ENCODE data around the gene SENP1.

SENP1 gene

DNA sequence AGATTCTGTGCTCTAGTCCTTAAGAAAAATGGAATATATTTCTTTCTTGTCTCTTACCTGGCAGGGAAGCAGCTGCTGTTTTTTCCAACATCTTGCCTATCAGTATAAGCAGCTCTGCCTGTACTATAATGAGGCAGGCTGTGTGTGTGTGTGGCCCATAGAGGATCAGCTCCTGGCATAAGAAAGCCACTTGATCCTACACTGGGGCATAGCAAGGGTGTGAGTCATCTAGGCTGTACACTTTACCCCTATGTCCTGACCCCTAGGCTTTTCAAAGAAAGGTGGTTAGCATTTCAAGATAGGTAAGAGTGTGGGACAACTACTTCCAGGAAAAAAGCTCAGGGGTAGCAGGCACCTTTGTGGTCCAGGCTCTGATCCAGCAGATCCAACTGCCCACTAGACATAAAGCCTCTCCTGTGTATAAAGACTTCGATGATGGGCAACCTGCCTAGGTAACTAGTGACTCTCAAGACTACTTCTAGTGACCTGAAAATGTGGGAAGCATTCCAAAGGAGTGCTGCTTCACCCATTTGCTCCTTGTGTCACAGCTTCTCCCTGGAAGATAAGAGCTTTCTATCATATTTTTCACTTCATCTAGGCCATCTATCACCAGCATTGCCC, 4.9 kb upstream of the SENP1 start:
- H3K27me3 ChIP-seq (ENCODE audit: insufficient read depth, low read depth), result no peaks in the 10 kb centered on the region
- no peak overlapping the region for H3K9ac ChIP-seq
- H3K79me2 ChIP-seq (ENCODE audit: insufficient read depth, low read depth), result no peaks in the 10 kb centered on the region; the same call in 1 of the 2 replicates
- H4K20me1 ChIP-seq (ENCODE audit: insufficient read depth), result no peaks in the 10 kb centered on the region
- no peak overlapping the region for H3K4me2 ChIP-seq
- TF ChIP-seq, protein P1, sequence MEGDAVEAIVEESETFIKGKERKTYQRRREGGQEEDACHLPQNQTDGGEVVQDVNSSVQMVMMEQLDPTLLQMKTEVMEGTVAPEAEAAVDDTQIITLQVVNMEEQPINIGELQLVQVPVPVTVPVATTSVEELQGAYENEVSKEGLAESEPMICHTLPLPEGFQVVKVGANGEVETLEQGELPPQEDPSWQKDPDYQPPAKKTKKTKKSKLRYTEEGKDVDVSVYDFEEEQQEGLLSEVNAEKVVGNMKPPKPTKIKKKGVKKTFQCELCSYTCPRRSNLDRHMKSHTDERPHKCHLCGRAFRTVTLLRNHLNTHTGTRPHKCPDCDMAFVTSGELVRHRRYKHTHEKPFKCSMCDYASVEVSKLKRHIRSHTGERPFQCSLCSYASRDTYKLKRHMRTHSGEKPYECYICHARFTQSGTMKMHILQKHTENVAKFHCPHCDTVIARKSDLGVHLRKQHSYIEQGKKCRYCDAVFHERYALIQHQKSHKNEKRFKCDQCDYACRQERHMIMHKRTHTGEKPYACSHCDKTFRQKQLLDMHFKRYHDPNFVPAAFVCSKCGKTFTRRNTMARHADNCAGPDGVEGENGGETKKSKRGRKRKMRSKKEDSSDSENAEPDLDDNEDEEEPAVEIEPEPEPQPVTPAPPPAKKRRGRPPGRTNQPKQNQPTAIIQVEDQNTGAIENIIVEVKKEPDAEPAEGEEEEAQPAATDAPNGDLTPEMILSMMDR (conservative IDR thresholded peaks at IDR 0.05; ENCODE audit: low read depth, low read length), result no peak
- no peaks in the 10 kb centered on the region for H3K36me3 ChIP-seq (ENCODE audit: insufficient read depth)
- no peak overlapping the region for H2AFZ ChIP-seq (ENCODE audit: low read depth)
- peaks cover 18% of the 10 kb centered on the region for H3K4me1 ChIP-seq (ENCODE audit: low read depth, poor library complexity, severe bottlenecking)
- H3K27ac ChIP-seq, result no peak overlapping the region
- no peak overlapping the region for H3K4me3 ChIP-seq (IDR thresholded peaks at IDR 0.05; ENCODE audit: insufficient read depth, low read depth, low read length)

DNA sequence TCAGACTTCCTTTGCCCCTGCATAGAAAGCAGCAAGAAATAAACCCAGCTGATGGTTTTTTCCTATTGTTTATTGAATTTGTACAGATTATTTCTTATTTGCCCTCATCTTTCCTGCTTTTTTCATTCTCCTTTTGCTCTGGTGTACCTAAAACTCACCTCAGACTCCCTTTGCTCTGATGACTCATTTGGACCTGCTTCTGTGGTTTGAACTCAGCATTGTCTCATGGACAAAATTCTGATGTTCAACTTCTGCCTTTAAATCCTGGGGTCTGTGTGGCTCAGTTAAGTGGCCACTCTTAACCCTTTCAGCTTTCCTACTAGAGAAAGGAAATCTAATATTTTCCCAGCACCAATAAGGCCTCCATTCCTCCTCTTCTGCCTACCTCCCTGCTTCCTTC, 3.5 kb upstream of the SENP1 start:
- H3K36me3 ChIP-seq (ENCODE audit: insufficient read depth), result no peaks in the 10 kb centered on the region
- H3K79me2 ChIP-seq (ENCODE audit: insufficient read depth, low read depth), result peaks cover 8% of the 10 kb centered on the region
- peaks cover 22% of the 10 kb centered on the region for H3K4me1 ChIP-seq (ENCODE audit: low read depth, poor library complexity, severe bottlenecking)
- TF ChIP-seq, protein P1 (conservative IDR thresholded peaks at IDR 0.05; ENCODE audit: low read depth, low read length), result no peak
- no peaks in the 10 kb centered on the region for H3K27me3 ChIP-seq (ENCODE audit: insufficient read depth, low read depth)
- H3K4me2 ChIP-seq, result no peak overlapping the region
- H3K27ac ChIP-seq, result no peak overlapping the region
- no peaks in the 10 kb centered on the region for H4K20me1 ChIP-seq (ENCODE audit: insufficient read depth)
- H3K9ac ChIP-seq, result no peak overlapping the region
- no peak overlapping the region for H3K4me3 ChIP-seq (IDR thresholded peaks at IDR 0.05; ENCODE audit: insufficient read depth, low read depth, low read length)
- no peak overlapping the region for H2AFZ ChIP-seq (ENCODE audit: low read depth)

DNA sequence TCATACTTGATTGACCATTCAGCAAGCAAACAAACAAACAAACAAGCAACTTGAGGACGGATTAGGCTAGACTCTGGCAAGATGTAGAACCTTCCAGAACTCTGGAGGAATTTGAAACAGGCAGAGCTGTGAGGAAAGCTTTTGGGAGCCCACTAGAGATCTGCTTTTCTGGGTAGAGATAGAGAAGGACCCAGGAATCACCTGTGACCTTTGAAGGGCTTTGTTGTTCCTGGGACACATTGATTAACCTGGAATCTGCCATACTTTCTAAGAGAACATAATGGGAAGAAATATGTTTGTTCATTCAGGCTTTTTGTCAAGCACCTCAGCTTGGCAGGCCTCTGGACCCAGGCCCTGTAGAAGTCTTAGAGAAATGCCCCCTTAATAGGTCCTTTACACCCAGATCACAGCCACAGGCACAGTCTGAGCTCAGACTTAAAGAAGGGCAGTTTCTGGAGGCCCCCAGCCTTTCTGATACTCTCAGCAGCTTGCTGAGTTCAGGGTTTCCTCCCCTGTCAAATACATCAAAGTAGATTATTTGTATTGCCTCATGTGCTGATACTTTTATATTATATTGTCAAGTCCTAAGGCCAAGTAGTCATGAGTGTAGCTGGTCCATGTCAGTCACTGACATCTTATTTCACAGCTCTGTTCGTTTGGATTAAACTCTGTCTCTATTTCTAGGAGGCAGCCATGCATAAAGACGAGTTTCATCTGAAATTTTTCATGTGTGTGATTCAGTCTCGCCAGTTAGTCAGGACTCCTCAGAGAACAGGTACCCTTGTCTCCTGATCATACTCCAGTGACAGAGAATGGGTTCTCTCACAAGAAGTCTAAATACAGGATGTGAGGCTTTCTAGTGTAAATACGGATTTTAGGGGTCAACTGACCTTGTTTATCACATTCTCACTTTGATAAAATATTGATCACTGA, 1.1 kb upstream of the SENP1 start:
- TF ChIP-seq, protein P1 (conservative IDR thresholded peaks at IDR 0.05; ENCODE audit: low read depth, low read length), result no peak
- peak overlapping the region; percentile 90 for H3K4me2 ChIP-seq
- peaks cover 33% of the 10 kb centered on the region for H3K79me2 ChIP-seq (ENCODE audit: insufficient read depth, low read depth)
- peak overlapping the region; percentile 77 for H2AFZ ChIP-seq (ENCODE audit: low read depth)
- peak overlapping the region; percentile 98 for H3K27ac ChIP-seq
- H3K9ac ChIP-seq, result peak overlapping the region; percentile 95
- no peaks in the 10 kb centered on the region for H3K27me3 ChIP-seq (ENCODE audit: insufficient read depth, low read depth)
- H3K36me3 ChIP-seq (ENCODE audit: insufficient read depth), result no peaks in the 10 kb centered on the region
- H3K4me3 ChIP-seq (IDR thresholded peaks at IDR 0.05; ENCODE audit: insufficient read depth, low read depth, low read length), result no peak overlapping the region
- no peaks in the 10 kb centered on the region for H4K20me1 ChIP-seq (ENCODE audit: insufficient read depth)
- peaks cover 42% of the 10 kb centered on the region for H3K4me1 ChIP-seq (ENCODE audit: low read depth, poor library complexity, severe bottlenecking)

- Histone ChIP-seq H2AFZ (ENCODE audit: low read depth) (peak overlapping the region; percentile 77), H3K27me3 (ENCODE audit: insufficient read depth, low read depth) (no peaks in the 10 kb centered on the region), H3K4me3 (IDR thresholded peaks at IDR 0.05; ENCODE audit: insufficient read depth, low read depth, low read length) (no peak overlapping the region), H3K9ac (peak overlapping the region; percentile 95), H3K4me1 (ENCODE audit: low read depth, poor library complexity, severe bottlenecking) (peaks cover 42% of the 10 kb centered on the region), H3K27ac (peak overlapping the region; percentile 98), H3K36me3 (ENCODE audit: insufficient read depth) (no peaks in the 10 kb centered on the region), H4K20me1 (ENCODE audit: insufficient read depth) (no peaks in the 10 kb centered on the region), H3K79me2 (ENCODE audit: insufficient read depth, low read depth) (peaks cover 48% of the 10 kb centered on the region), H3K4me2 (peak overlapping the region; percentile 81)
- TF ChIP-seq, protein P1 (conservative IDR thresholded peaks at IDR 0.05; ENCODE audit: low read depth, low read length), result no peak
Measured at GRCh38 chr12:48105321-48105866, 485 bp downstream of the SENP1 start.
